Activated gamma-delta T cell (primary cell): Measurements from ENCODE around the gene SIRT5.

ENCODE experiments used
- DNase-seq: peaks from one replicate; lab custom pipeline; 2025; lab: John Stamatoyannopoulos, UW
- total RNA-seq, 2 donors: gene quantifications; one replicate each; lab custom pipeline; 2026; lab: John Stamatoyannopoulos, UW

SIRT5 gene
- 32.1 to 41.9 reads per million in 2 donors for total RNA-seq

DNA sequence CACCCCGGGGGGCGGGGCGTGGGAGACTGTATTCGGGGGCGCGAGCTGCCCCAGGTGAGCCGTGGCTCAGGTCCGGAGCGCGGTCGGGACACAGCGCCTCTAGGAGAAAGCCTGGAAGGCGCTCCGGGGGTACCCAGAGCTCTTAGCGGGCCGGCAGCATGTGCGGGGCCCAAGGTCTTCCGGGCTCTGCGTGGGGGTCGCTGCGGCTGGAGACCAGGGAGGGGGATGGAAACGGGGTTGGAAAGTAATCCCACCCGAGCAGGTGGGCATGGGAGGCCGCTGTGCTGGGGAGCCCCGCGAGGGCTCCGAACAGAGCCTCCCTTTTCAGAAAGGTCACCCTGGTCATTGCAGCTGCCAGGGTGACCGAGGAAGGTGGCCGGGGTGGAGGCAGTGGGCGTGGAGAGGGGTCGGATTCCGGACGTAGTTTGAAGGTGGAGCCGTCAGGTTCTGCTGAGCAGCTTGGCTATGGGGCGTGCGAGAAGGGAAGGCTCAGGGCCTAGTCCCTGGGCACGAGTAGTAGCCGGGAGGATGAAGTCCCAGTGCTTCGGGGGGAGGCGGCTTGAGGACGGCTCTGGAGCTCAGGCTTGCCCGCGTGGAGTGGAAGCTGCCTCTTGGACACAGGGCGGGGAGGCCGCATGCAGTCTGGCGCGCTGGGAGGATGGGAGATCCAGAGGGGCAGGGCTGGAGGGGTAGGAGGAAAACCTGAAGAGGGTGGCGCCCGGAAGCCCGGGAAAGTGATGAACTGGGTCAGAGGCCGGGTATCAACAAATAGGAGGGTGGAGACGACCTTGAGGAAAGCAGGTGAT is at the start of gene SIRT5:
Gene SIRT5 (plus strand): TSS at position 31 of the 806 bp plus-strand sequence. CDS start 9,510 bp downstream, outside the sequence.
- DNase-seq, result peak; percentile 47

DNA sequence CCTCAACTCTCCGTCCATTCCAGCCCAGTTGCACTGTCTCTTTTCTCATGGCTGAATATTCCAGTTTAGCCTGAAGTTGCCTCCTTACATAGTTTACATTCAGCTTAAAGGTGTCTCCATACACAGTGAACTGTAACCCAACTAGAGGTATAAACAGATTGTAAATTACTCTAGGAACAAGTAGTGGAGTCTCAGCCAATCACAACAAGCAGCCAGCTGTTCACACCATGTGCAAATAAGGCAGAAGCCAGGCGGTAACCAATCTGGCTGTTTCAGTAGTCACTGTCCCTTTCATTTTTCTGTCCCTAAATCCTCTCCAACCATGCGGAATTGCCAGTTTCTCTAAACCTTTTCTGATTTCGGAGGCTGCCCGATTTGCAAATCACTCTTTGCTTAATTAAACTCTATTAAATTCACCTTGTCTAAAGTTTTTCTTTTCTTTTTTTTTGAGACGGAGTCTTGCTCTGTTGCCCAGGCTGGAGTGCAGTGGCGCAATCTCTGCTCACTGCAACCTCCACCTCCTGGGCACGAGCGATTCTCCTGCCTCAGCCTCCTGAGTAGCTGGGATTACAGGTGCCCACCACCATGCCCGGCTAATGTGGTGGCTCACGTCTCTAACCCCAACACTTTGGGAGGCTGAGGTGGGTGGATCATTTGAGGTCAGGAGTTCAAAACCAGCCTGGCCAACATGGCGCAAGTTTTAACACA is 49.4 kb upstream of the SIRT5 start:
- DNase-seq, result no peak

DNA sequence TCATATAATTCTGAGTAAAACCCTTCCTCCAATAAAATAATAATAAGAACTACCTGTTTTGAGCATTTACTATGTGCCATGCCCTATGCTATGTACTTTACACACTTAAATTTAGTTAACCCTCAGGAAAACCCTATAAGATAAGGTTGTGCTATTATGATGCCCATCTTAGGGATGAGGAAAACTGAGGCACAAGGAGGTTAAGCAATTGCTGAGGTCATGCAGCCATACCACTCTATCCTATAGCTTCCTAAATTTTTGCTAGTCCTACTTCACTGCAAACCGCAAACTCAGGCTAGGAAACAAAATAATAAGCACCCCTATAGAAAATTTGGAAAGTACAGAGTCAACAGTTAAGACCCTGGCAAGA is 48.1 kb upstream of the SIRT5 start:
- DNase-seq, result no peak

DNA sequence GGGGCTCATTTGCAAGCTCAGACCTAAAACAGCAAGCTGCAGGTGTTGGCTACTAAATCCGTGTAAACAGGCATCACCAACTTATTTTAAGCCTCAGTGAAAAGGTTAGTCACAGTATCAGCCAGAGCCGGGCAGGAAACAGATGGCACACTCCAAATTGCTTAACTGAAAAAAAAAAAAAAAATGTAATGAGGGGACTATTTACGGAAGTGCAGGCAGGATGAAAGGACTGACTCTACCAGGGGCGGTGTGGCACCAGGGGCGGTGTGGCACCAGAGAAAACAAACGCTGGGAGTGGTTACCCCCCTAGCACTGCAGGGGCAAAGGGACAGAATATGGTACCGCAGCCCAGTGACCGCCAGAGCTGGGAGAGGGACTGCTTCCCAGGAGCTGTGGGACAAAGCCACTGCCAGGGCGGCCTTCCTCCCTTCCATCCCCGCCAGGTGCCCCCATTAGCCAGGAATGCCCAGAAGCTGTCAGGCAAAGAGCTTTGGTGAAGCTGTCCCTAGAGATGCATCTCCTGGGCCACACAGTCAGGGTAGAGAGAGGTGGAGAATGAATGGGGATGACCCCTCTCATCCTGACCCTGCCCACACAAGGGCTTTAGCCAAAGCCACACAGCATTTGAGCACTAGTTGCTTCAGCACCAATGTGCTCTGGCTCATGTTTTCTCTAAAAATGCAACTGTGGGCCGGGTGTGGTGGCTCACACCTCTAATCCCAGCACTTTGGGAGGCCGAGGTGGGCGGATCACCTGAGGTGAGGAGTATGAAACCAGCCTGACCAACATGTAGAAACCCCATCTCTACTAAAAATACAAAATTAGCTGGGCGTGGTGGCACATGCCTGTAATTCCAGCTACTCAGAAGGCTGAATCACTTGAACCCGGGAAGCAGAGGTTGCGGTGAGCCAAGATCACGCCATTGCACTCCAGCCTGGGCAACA is 47.4 kb upstream of the SIRT5 start:
- DNase-seq, result no peak

DNA sequence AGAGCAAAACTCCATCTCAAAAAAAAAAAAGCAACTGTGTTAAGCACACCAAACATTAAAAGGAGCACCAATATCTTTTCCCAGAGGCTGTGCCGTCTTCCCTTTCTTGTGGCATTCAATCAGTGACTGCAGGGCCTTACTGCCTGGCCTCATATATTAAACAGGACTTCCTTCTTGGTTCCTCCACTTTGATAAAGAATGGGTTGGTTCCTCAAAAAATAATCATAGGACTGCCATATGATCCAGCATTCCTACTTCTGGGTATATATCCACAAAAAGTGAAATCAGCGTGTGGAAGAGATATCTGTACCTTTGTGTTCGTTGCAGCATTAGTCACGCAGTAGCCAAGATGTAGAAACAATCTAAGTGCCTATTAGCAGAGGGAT is 46.7 kb upstream of the SIRT5 start:
- no peak for DNase-seq

DNA sequence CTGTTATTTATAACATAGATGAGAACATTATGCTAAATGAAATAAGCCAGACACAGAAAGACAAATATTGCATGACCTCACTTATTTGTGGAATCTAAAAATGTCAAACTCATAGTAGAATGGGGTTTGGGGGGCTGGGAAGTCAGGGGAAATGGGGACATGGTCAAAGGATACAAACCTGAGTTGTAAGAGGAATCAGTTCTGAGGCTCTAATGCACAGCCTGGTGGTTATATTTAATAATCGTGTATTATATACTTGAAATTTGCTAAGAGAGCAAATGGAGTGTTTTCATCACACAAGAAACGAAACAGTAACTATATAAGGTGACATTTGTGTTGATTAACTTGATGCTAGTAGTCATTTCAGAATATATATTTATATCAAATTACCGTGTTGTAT is 46.2 kb upstream of the SIRT5 start:
- no peak for DNase-seq

DNA sequence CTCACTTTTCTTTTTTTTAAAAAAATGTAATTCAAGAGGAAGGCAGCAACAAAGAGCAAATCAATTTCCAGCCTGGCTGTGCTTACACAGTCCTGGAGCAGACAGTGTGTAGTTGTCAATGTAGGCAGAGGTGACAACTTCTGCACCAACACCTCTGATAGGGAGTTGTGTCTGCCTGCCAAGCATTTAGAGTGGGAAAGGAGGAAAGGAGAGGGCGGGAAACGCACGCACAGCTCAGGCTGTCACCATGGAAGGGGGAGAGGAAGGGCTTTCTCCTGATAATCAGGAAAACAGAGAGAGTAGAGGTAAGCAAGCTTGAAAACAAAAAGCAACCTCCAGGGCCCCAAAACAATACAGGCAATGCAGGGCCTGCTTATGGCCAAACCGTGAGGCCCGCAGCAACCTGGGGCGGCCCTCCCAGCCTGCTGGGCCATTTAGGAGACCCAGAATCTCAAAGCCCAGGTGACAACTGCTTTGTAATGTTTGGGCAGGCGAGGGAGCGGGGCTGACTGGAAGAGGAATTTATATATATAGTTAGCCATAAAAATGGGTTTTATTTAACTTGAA is 45.5 kb upstream of the SIRT5 start:
- DNase-seq, result no peak

DNA sequence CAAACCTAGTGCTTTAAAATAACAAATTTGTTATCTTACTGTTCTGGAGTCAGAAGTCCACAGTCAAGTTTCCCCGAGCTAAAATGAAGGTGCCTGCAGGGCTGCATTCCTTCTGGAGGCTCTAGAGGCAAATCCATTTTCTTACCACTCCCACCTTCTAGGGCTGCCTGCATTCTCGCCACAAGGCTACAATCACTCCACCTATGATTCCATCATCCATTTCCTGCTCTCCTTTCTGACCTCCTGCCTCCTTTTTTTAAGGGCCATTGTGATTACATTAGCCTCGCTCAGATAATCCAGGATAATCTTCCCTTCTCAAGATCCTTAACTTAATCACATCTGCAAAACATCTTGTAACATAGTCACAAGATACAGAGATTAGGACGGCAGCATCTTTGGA is 42.4 kb upstream of the SIRT5 start:
- no peak for DNase-seq

DNA sequence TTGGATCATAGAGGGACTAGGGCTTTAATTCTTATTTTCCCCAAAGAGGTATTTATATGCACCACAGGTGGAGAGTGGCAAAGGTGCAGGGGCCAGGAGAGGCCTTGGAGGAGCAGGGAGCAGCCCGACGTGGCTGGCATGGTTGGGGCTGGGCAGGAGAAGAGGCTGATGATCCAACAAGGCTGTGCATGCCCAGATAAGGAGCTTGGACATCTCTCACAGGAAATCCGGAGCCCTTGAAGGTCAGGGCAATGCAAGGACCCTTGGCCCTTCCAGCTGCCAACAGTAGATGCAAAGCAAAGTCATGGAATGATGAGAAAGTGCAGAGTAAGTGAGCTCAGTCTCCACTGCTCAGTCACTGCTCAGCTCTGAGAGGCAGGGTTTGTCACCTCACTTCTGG is 39.9 kb upstream of the SIRT5 start:
- no peak for DNase-seq

DNA sequence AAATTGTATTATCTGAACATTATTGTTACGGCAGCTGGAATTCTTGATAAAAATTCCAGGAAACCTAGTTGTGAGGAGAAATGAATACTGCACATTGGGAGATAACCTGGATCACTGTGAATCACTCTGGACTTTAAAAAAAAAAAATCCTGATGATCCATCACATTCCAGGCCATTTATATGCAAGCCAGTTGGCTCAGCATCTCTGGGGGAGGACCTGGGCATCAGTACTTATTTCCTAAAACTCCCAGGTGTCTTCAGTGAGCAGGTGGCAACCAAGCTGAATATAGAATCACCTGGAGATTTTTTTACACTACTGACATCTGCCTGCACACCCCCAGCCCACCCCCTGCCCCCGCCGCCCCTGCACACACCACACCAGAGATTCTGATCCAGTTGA is 39.1 kb upstream of the SIRT5 start:
- DNase-seq, result no peak

DNA sequence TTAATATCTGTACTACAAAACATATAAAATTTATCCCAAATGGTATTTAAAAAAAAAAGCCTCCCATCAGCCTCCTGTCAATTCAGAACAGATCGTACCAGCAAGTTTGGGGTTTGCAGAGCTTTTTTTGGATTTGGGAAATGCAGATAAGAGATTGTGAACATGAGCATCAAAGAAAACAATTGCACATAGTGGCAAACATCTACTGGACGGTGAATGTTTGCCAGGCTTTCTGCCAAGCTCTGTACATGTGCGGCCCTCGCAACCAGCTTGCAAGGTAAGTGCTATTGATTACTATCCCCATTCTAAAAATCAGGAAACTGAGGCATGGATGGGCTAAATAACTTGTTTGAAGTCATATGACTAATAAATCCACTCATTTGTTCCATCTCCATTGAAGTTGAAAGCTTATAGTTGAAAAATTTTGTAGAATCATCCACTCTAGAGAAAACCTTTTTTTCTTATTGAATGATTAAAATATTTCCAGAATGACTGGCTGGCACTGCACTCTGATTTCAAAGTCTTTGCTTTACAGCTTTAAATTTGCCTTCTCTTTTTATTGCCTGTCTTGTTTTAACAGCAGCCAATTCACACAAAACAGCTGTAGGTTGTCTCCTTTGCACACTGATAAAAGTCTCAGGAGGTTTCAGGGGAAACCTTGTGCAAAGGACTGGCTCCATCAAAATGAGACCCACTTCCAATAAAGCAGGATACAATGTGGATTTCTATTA is 37.4 kb upstream of the SIRT5 start:
- DNase-seq, result no peak

DNA sequence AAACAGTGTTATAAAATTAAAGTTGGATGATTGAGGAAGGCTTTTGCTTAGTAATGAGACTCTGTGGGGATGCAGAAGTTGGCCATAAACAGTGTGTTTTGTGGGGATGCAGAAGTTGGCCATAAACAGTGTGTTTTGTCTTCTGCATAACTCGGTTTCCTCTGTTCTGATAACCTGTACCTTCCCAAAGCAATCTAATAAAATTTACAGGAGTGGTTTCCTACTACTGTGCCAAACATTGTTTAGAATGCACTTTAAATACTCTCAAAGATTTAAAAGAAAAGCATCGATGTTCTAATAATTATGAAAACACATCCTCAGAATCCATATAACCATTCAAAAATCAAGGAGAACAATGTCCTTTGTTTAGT is 36.9 kb upstream of the SIRT5 start:
- no peak for DNase-seq

DNA sequence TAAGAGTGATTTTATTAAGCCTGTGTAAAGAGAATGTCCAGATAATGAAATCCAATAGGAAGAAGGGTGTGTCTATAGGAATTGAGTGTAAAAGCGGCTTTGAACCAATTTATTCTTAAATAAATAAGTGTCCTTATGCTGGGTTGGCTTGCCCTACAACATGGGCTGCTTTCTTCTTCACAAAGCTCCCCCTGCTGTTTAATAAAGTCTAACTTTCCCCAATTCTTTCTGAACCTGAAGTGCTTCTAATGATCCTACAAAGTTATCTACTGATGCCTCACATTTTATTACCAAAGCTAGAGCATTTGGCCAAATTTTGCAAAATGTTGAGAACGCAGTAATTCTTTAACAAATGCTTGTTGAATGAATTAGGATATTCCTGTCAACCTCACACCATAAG is 36.3 kb upstream of the SIRT5 start:
- no peak for DNase-seq

DNA sequence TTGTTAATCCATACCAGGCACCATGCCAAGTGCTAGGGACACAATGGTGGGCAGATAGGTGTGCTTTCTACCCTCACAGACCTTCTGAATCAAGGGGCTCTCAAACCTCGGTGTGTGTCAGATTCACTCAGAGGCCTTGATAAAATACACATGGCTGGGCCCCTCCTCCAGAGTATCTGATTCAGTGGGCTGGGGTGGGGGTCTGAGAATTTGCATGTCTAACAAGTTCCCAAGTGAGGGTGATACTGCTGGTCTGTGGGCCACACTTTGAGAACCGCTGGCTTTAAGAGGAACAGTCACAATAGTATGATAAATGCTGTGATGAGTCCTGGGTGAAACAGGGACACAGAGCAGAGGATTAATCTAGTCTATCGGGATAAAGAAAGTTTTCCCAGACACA is 35.8 kb upstream of the SIRT5 start:
- no peak for DNase-seq

DNA sequence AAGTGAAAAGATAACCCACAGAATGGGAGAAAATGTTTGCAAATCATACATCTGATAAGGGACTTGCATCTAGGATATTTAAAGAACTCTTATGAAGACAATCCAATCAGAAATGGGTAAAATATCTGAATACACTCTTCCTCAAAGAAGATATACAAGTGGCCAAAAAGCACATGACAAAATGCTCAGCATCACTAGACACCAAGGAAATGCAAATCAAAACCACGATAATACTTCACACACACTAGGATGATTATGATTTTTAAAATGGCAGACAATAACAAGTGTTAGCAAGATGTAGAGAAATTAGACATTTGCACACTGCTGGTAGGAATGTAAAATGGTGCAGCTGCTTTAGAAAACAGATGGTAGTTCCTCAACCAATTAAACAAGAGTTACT is 34.8 kb upstream of the SIRT5 start:
- no peak for DNase-seq

DNA sequence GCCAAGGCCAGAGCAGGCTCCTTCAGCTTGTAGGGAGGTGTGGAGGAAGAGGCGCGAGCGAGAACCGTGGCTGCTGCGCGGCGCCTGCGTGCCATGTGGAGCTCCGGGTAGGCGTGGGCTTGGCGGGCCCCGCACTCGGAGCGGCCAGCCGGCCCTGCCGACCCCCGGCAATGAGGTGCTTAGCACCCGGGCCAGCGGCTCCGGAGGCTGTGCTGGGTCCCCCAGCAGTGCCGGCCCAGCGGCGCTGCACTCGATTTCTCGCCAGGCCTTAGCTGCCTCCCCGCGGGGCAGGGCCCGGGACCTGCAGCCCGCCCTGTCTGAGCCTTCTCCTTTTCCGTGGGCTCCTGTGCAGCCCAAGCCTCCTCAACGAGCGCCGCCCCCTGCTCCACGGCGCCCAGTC is 32.9 kb upstream of the SIRT5 start:
- DNase-seq, result no peak

DNA sequence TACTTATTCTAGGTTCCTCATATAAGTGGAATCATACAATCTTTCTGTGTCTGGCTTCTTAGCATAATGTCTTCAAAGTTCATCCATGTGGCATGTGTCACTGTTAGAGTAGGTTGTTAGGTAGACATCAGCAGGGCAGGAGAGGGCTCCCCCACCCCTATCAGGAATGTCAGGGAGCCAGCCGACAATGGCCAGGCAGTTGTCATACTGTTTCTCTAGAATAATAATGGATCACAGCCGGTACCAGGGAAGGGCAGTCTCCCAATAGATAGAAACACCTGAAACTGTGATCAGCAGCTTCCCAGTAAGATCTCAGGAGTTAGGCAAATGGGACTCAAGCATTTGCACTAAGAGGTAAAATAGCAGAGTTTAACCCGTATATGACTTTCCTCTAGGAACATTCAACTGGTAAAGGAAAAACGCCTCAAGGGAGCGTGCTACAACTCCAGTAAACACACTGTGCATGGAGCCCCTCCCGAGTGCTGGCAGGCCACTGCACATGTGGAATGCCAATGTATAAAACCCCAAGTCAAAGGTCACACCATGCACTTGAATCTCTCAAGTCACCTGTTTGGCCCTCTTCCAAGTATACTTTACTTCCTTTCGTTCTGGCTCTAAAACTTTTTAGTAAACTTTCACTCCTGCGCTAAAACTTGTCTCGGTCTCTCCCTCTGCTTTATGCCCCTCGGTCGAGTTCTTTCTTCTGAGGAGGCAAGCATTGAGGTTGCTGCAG is 29.8 kb upstream of the SIRT5 start:
- no peak for DNase-seq

DNA sequence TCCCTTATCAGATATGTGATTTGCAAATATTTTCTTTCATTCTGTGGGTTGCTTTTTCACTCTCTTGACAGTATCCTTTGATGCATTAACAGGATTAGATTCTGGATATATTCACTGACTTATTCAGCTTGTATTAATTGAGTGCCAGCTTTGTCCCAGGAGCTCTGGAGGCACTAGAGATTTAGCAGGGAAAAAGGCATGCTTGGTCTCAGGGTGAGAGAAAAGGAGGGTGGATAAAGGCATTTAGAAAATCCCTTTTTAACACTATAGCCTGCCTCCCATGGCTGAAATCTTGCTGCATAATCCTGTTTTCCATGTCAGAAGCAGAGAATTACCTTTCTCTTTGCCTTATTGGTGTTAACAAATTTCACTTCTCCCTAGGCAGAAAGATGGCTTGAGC is 28.5 kb upstream of the SIRT5 start:
- DNase-seq, result no peak

DNA sequence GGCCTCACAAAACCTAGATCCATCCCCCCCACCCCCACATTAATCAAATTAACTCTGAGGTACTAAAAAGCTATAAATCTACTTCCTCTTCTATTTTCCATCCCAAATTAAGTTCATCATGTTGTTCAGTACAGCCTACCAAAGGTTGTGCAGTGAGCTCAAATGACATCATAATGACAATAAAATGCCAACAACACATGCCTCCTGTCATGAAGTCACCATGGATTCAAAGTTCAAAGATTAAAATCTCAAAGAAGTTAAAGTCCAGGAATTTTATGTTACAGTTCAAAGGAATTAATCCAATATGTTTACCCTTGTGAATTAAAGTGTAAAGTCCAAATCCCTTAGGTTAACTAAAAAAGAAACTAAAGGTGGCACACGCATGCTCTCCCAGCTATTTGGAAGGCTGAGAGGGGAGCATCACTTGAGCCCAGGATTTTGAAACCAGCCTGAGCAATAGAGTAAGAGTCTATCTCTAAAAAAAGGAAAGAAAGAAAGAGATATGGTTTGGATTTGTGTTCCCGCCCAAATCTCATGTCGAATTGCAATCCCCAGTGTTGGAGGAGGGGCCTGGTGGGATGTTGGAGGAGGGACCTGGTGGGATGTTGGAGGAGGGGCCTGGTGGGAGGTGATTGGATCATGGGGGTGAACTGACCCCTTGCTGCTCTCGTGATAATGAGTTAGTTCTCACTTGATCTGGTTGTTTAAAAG is 25.7 kb upstream of the SIRT5 start:
- no peak for DNase-seq

DNA sequence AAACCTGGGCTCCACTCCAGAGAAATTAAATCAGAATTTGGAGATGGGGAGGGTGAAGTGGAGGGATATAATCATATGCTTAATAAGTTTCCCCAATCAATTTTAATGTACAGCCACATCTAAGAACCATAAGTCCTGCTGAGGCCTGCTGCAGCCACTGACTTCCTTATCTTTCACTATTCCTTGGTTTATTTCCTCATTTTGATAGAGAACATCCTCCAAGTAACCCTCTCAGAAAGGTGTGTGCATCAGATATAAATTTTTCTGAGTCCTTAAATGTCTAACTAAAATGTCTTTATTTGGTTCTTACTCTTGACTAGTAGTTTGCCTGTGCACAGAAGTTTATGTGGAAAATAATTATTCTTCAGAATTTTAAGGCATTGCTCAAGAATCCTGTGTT is 23.7 kb upstream of the SIRT5 start:
- DNase-seq, result no peak
